CD4-positive, CD25-positive, alpha-beta regulatory T cell (primary cell): Measurements from ENCODE around the gene RNASET2. TPM values are rescaled to one million over a fixed set of nuclear protein-coding genes. Genes with fewer than 3 reads are reported as not detected.
A peak's percentile ranks its signal among the peaks of the same experiment; 100 is the strongest.

Experiments used
- ATAC-seq, 2 donors: fragments of 150-1000 bp; cut with Tn5 transposase; one replicate each; pipeline ENCODE4 v1.10.0; 2021; ENCODE audit warnings: low read depth in 2 of 2, moderate number of reproducible peaks in 2 of 2, moderate library complexity in 1 of 2
- DNase-seq, 3 donors: peaks; one replicate each; pipeline versions ENCODE4 v3.0.0 to v3.0.0-alpha.2; 2012 to 2022; ENCODE audit warnings: mixed read lengths in 1 of 3
- H3K27ac ChIP-seq: one replicate; pipeline ENCODE4 v1.7.0; 2013; ENCODE audit warnings: mild to moderate bottlenecking, low read length; ENCODE audit not compliant: insufficient read depth, poor library complexity, severe bottlenecking
- H3K27me3 ChIP-seq: one replicate; pipeline ENCODE4 v1.7.0; 2013; ENCODE audit warnings: low read length; ENCODE audit not compliant: control insufficient read depth, insufficient read depth
- H3K36me3 ChIP-seq: one replicate; pipeline ENCODE4 v1.7.0; 2013; ENCODE audit warnings: mild to moderate bottlenecking, low read length, moderate library complexity; ENCODE audit not compliant: control insufficient read depth, insufficient read depth
- H3K4me1 ChIP-seq: 2 replicates; pipeline ENCODE4 v1.7.0; 2013; ENCODE audit warnings: mild to moderate bottlenecking, low read length; ENCODE audit not compliant: insufficient read depth, control insufficient read depth, poor library complexity, severe bottlenecking
- H3K4me3 ChIP-seq: one replicate; pipeline ENCODE4 v1.7.0; 2013; ENCODE audit warnings: low read depth, mild to moderate bottlenecking, low read length, moderate library complexity
- H3K9me3 ChIP-seq, 2 experiments: 1 replicate in 1 of 2; 2 replicates in 1 of 2; pipeline ENCODE4 v1.7.0; 2013; ENCODE audit warnings: low read length in 2 of 2, mild to moderate bottlenecking in 1 of 2, moderate library complexity in 1 of 2; ENCODE audit not compliant: control insufficient read depth in 2 of 2
- H3K27ac Mint-ChIP-seq, 3 donors: one replicate each; pipeline ENCODE4 v1.8.0; 2020 to 2022; ENCODE audit warnings: mild to moderate bottlenecking in 3 of 3, mixed read lengths in 3 of 3, moderate library complexity in 2 of 3
- H3K27me3 Mint-ChIP-seq: one replicate; pipeline ENCODE4 v1.8.0; 2022; ENCODE audit warnings: mild to moderate bottlenecking, mixed read lengths
- H3K36me3 Mint-ChIP-seq: one replicate; pipeline ENCODE4 v1.8.0; 2020; ENCODE audit warnings: mixed read lengths
- H3K4me1 Mint-ChIP-seq, 4 donors: one replicate each; pipeline ENCODE4 v1.8.0; 2020 to 2022; ENCODE audit warnings: mixed read lengths in 4 of 4, mild to moderate bottlenecking in 1 of 4
- H3K4me3 Mint-ChIP-seq, 4 donors: one replicate each; pipeline ENCODE4 v1.8.0; 2020 to 2022; ENCODE audit warnings: mild to moderate bottlenecking in 4 of 4, mixed read lengths in 4 of 4, moderate library complexity in 3 of 4
- H3K9me3 Mint-ChIP-seq, 7 donors: one replicate each; pipeline ENCODE4 v1.8.0; 2020 to 2022; ENCODE audit warnings: mixed read lengths in 7 of 7, mild to moderate bottlenecking in 3 of 7, moderate library complexity in 2 of 7
- polyA plus RNA-seq, 4 donors: library from polyadenylated mRNA; unstranded; fragments of 300-500 nt; fragmentation: Illumina TruSeq; gene quantifications; one replicate each; pipeline ENCODE4 v1.2.3, GENCODE V29; 2021
- total RNA-seq: library from RNA; stranded (reverse); gene quantifications from one replicate; pipeline ENCODE4 v1.2.3, GENCODE V29; 2022

The RNASET2 gene
- total and polyA plus RNA-seq, 5 donors from 2014 or later, result 213 to 410 (median 371) TPM

- no peaks in the 10 kb centered on the region for H3K9me3 Mint-ChIP-seq
- no peaks in the 10 kb centered on the region for H3K27me3 Mint-ChIP-seq
- no peaks in the 10 kb centered on the region for H3K9me3 ChIP-seq
- H3K4me1 Mint-ChIP-seq, result peaks cover 2 to 58% (median 25%) of the 10 kb centered on the region in 4 donors
- H3K36me3 Mint-ChIP-seq, result peaks cover 48% of the 10 kb centered on the region
- no peak overlapping the region for H3K4me3 ChIP-seq
- ATAC-seq, result no peak
- H3K27me3 ChIP-seq, result no peaks in the 10 kb centered on the region
- no peak for DNase-seq
- H3K36me3 ChIP-seq, result peaks cover 82% of the 10 kb centered on the region
- peak overlapping the region in 1 of 4 donors; percentile 32 for H3K4me3 Mint-ChIP-seq
- peaks cover 8% of the 10 kb centered on the region for H3K4me1 ChIP-seq
- H3K27ac Mint-ChIP-seq, result peak overlapping the region in 2 of 3 donors; percentile 31 to 69
- no peak overlapping the region for H3K27ac ChIP-seq
Measured at GRCh38 chr6:166936079-166936787, 20.1 kb downstream of the RNASET2 start.

- DNase-seq (no peak), ATAC-seq (no peak)
- no peak overlapping the region for H3K27ac ChIP-seq
- Mint-ChIP-seq H3K27ac (peak overlapping the region in 1 of 3 donors; percentile 74), H3K4me3 (no peak overlapping the region), H3K4me1 (peaks cover 0 to 61% (median 27%) of the 10 kb centered on the region in 4 donors), H3K27me3 (no peaks in the 10 kb centered on the region), H3K36me3 (peaks cover 53% of the 10 kb centered on the region), H3K9me3 (no peaks in the 10 kb centered on the region)
- H3K9me3 ChIP-seq, result no peaks in the 10 kb centered on the region
- H3K4me1 ChIP-seq, result peaks cover 5% of the 10 kb centered on the region
- no peak overlapping the region for H3K4me3 ChIP-seq
- H3K27me3 ChIP-seq, result no peaks in the 10 kb centered on the region
- H3K36me3 ChIP-seq, result peaks cover 80% of the 10 kb centered on the region
Measured at GRCh38 chr6:166935353-166935752, 21.0 kb downstream of the RNASET2 start.

GRCh38 chr6:166934174-166934573 is 22.2 kb downstream of the RNASET2 start:
- H3K27me3 Mint-ChIP-seq, result no peaks in the 10 kb centered on the region
- H3K9me3 Mint-ChIP-seq, result no peaks in the 10 kb centered on the region
- peaks cover 80% of the 10 kb centered on the region for H3K36me3 ChIP-seq
- H3K27me3 ChIP-seq, result no peaks in the 10 kb centered on the region
- peaks cover 0 to 56% (median 22%) of the 10 kb centered on the region in 4 donors for H3K4me1 Mint-ChIP-seq
- no peak overlapping the region for H3K4me3 Mint-ChIP-seq
- no peak overlapping the region for H3K4me3 ChIP-seq
- peak overlapping the region in 1 of 3 donors; percentile 32 for H3K27ac Mint-ChIP-seq
- H3K4me1 ChIP-seq, result peaks cover 5% of the 10 kb centered on the region
- ATAC-seq, result no peak
- peaks cover 53% of the 10 kb centered on the region for H3K36me3 Mint-ChIP-seq
- no peak overlapping the region for H3K27ac ChIP-seq
- H3K9me3 ChIP-seq, result no peaks in the 10 kb centered on the region
- DNase-seq, result no peak

- Mint-ChIP-seq H3K9me3 (no peaks in the 10 kb centered on the region), H3K4me3 (no peak overlapping the region), H3K27me3 (no peaks in the 10 kb centered on the region), H3K27ac (peak overlapping the region in 2 of 3 donors; percentile 20 to 58), H3K4me1 (peaks cover 0 to 56% (median 22%) of the 10 kb centered on the region in 4 donors), H3K36me3 (peaks cover 54% of the 10 kb centered on the region)
- no peak for DNase-seq
- no peak overlapping the region for H3K4me3 ChIP-seq
- no peak for ATAC-seq
- no peak overlapping the region for H3K27ac ChIP-seq
- H3K4me1 ChIP-seq, result peaks cover 5% of the 10 kb centered on the region
- H3K9me3 ChIP-seq, result no peaks in the 10 kb centered on the region
- peaks cover 81% of the 10 kb centered on the region for H3K36me3 ChIP-seq
- H3K27me3 ChIP-seq, result no peaks in the 10 kb centered on the region
Measured at GRCh38 chr6:166933396-166933795, 23.0 kb downstream of the RNASET2 start.

- Mint-ChIP-seq H3K9me3 (no peaks in the 10 kb centered on the region), H3K27me3 (no peaks in the 10 kb centered on the region), H3K36me3 (peaks cover 51% of the 10 kb centered on the region), H3K4me1 (peaks cover 0 to 55% (median 23%) of the 10 kb centered on the region in 4 donors), H3K4me3 (no peak overlapping the region), H3K27ac (peak overlapping the region in 1 of 3 donors; percentile 58)
- no peak overlapping the region for H3K27ac ChIP-seq
- DNase-seq (no peak), ATAC-seq (no peak)
- H3K9me3 ChIP-seq, result no peaks in the 10 kb centered on the region
- peaks cover 81% of the 10 kb centered on the region for H3K36me3 ChIP-seq
- peaks cover 5% of the 10 kb centered on the region for H3K4me1 ChIP-seq
- H3K27me3 ChIP-seq, result no peaks in the 10 kb centered on the region
- no peak overlapping the region for H3K4me3 ChIP-seq
Measured at GRCh38 chr6:166932616-166933015, 23.7 kb downstream of the RNASET2 start.

- Histone ChIP-seq H3K27ac (peak overlapping the region; percentile 6), H3K4me1 (peaks cover 5% of the 10 kb centered on the region), H3K36me3 (peaks cover 81% of the 10 kb centered on the region), H3K9me3 (no peaks in the 10 kb centered on the region), H3K4me3 (no peak overlapping the region), H3K27me3 (no peaks in the 10 kb centered on the region)
- Mint-ChIP-seq H3K9me3 (no peaks in the 10 kb centered on the region), H3K4me1 (peaks cover 3 to 53% (median 23%) of the 10 kb centered on the region in 4 donors), H3K27ac (peak overlapping the region; percentile 58 to 90 (median 89)), H3K36me3 (peaks cover 49% of the 10 kb centered on the region), H3K4me3 (peak overlapping the region in 1 of 4 donors; percentile 35), H3K27me3 (no peaks in the 10 kb centered on the region)
- ATAC-seq, result no peak
- DNase-seq, result no peak
Measured at GRCh38 chr6:166932116-166932515, 24.2 kb downstream of the RNASET2 start.

GRCh38 chr6:166931426-166931970 is 24.9 kb downstream of the RNASET2 start:
- Mint-ChIP-seq H3K4me1 (peaks cover 6 to 48% (median 23%) of the 10 kb centered on the region in 4 donors), H3K27me3 (no peaks in the 10 kb centered on the region), H3K4me3 (no peak overlapping the region), H3K36me3 (peaks cover 48% of the 10 kb centered on the region), H3K27ac (peak overlapping the region; percentile 58 to 90 (median 89)), H3K9me3 (no peaks in the 10 kb centered on the region)
- DNase-seq (no peak), ATAC-seq (no peak)
- H3K4me1 ChIP-seq, result peaks cover 5% of the 10 kb centered on the region
- no peak overlapping the region for H3K4me3 ChIP-seq
- H3K36me3 ChIP-seq, result peaks cover 78% of the 10 kb centered on the region
- no peaks in the 10 kb centered on the region for H3K9me3 ChIP-seq
- H3K27me3 ChIP-seq, result no peaks in the 10 kb centered on the region
- peak overlapping the region; percentile 6 for H3K27ac ChIP-seq
